ENCODE measurements around the gene ACSL1.

- TF ChIP-seq POLR2AphosphoS5 (IDR thresholded peaks at IDR 0.05; ENCODE audit: borderline replicate concordance, low read depth, low read length) = no peak
- TF ChIP-seq EZH2 (IDR thresholded peaks at IDR 0.05) = no peak
- no peak for TF ChIP-seq FOXP2 (optimal IDR thresholded peaks at IDR 0.05; ENCODE audit: control extremely low read depth, extremely low read length, insufficient read depth)
These were observed 19.7 kb upstream of the ACSL1 start for GRCh38 chr4:184845367-184846021.
